ENCODE measurements around the gene NOX5.

DNA sequence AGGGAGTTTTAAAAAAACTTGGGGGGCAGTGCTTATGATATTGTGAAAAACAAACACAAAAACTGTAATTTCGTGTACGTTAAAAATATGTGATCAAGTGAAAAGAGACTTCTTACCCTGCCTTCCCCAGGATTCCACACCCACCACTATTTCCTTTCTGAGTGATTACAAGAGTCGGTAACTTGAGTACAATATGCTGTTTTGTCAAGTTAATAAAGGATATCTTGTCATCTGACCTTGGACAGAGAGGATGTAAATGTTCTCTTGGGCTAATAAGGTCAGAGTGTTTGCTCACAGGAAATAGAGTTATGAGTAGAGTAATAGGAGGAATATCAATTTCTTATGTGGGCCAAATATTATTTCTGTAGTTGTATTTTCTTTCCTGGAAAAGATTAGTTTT, 68.1 kb downstream of the NOX5 start:
- TF ChIP-seq NBN (IDR thresholded peaks at IDR 0.05) (no peak), NRF1 (conservative IDR thresholded peaks at IDR 0.05; ENCODE audit: low read depth, low read length) (no peak), MXI1 (IDR thresholded peaks at IDR 0.05; ENCODE audit: low read depth, low read length) (no peak)
- TF ChIP-seq, protein P1, sequence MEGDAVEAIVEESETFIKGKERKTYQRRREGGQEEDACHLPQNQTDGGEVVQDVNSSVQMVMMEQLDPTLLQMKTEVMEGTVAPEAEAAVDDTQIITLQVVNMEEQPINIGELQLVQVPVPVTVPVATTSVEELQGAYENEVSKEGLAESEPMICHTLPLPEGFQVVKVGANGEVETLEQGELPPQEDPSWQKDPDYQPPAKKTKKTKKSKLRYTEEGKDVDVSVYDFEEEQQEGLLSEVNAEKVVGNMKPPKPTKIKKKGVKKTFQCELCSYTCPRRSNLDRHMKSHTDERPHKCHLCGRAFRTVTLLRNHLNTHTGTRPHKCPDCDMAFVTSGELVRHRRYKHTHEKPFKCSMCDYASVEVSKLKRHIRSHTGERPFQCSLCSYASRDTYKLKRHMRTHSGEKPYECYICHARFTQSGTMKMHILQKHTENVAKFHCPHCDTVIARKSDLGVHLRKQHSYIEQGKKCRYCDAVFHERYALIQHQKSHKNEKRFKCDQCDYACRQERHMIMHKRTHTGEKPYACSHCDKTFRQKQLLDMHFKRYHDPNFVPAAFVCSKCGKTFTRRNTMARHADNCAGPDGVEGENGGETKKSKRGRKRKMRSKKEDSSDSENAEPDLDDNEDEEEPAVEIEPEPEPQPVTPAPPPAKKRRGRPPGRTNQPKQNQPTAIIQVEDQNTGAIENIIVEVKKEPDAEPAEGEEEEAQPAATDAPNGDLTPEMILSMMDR (IDR thresholded peaks at IDR 0.05 in 2 of 3, conservative IDR thresholded peaks at IDR 0.05 in 1 of 3; ENCODE audit: control insufficient read depth in 2 of 3, extremely low read depth in 1 of 3, insufficient read depth in 1 of 3, low read depth in 3 of 3, low read length in 3 of 3): no peak
